Left lobe of liver (tissue), 2 donors: ENCODE results near the gene FTO. TPM values are rescaled to one million over a fixed set of nuclear protein-coding genes. Genes with fewer than 3 reads are reported as not detected.

Source experiments
- ATAC-seq: fragments of 200-7000 bp; cut with Tn5 transposase; one replicate; pipeline ENCODE4 v1.9.1; 2020; ENCODE audit warnings: mild to moderate bottlenecking, moderate library complexity
- DNase-seq: peaks from one replicate; pipeline ENCODE4 v3.0.0-alpha.2; 2020; ENCODE audit warnings: low spot score
- total RNA-seq: library from RNA; stranded (reverse); gene quantifications from one replicate; pipeline ENCODE4 v1.2.1, GENCODE V29; 2021
- donor health status: DM: no; HTN: no; CAD: no; lungs with moderate emphysema.
- donor health status: DM: no; HTN: yes; CAD: no.

The FTO gene
- total RNA-seq, 1 donor from 2014 or later = 29.9 TPM

DNA sequence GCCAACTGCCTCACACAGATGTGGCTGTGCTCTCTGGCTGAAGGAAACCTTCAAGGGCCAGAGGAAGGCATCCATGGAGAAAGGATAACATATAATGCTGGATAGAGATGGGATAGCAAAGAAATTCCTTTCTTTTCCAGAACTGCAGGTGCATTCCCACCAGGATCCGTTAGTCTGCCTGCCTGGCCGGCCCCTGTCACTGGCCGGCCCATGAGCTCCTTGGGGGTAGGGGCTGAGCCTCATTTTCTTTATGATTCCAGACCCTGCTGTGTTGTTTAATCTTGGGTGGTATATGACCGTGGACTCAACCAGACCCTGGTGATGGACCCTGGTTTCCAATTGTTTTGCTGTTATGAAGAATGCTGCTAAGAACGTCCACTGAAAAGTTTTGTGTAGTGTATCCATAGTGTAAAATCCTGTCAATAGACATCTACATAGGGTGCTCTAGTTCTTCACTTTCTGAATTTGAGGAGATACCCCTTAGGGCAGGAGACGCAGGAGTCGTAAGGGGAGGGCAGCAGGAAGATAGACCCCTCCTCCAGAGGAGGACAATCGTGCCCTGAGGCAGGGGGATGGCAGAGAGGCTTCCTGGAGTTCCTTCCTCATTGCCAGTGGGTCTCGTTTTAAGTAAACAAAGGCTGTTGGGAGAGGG lies 489.2 kb downstream of the FTO start:
- ATAC-seq (no peak), DNase-seq (no peak)

DNA sequence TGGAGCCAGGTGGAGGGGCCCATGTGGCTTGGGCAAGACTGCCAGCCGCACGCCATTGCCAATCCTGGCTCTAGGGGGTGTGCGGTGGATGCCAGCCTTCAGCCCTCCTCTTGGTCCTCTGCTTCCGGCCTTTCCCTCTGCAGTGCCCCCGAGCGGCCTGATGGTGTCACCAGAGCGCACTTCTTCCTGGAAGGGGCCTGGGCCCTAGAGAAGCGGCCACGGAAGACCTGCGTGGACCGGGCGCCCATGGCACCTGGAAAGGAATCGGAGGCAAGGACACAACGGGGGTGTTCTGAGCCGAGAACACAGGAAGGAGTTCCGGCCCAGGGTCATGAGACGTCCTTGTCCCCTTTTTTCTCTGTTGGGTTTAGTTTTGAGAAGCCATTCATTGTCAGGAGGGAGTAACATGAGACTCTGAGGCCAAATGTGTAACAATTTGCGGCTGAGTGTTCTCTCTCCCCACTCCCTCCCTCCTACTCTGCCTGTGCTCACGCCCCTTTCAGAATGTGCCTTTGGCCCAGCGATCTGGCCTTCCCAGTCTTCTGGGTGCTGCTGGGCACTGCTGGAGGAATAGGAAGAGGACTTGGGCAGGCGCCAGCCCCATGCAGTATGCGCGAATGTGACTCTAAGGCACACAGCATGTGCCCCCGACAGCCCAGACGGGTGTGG lies 489.8 kb downstream of the FTO start:
- ATAC-seq = peak; percentile 99
- peak; percentile 74 for DNase-seq

DNA sequence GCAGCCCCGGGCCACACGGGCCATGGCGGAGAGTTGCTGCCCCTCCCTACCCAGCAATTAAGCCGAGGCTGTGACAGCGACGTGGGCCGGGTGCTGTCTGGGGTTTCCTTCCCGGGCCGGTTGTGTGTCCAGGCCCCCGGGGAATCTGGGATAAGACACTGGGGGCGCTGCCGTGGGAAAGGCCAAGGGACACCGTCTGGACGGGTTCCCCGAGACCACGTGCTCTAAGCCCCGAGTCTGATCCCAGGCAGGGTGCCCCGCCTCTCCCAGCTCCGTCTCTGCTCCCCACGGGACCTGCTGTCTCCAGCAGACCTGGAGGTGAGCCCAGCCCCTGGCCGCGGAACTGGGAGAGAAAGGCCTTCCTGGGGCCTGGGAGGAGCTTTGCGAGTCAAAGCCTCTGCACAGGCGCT lies 490.4 kb downstream of the FTO start:
- ATAC-seq (no peak), DNase-seq (no peak)

DNA sequence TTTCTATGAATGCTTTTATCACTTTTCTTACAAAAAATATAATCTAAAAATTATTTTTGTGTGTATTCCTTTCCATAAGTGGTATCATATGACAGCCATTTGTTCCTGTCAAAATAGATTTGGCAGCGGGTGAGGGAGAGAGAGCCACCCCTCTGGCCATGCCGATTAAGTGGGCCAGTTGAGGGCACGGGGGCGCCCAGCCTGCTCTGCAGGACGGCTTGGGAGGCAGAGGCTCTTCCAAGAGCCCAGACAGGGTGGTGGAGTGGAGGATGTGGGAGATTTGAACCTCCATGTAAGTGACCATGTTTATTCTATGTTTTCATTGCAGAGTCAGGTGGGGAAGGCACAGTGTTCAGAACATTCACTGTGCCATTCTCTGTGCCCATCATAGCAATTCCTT lies 493.8 kb downstream of the FTO start:
- no peak for ATAC-seq
- no peak for DNase-seq

DNA sequence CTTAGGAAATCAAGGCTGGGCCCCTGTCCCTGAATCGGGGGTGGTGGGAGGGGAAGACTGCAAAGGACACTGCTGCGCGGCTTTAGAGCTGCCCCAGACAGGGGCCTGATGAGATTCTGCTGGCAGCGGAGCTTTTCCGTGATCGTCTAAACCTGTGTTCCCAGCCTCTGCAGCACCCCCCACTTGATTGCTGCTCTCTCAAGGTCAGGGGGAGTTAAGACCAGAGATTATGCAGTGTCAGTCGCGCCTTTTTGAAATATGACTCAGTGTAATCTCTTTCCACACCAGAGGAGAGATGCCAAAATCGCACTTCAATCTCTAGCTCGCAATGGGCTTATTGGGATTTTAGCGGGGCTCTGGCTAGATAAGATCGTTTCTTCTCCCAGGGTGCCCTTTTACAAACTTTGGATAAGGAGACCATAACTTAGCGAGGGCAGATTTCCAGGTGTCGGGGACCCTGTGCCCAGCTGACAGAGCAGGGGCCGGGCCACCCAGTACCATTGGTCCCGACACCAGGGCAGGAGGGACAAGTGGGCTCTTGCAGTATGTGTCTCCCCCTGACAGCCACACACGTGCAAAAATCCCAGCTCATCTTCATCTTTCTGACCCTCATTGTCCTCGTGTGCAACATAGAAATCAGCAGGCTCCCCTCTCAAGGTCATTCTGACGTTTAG lies 495.7 kb downstream of the FTO start:
- ATAC-seq (no peak), DNase-seq (no peak)

DNA sequence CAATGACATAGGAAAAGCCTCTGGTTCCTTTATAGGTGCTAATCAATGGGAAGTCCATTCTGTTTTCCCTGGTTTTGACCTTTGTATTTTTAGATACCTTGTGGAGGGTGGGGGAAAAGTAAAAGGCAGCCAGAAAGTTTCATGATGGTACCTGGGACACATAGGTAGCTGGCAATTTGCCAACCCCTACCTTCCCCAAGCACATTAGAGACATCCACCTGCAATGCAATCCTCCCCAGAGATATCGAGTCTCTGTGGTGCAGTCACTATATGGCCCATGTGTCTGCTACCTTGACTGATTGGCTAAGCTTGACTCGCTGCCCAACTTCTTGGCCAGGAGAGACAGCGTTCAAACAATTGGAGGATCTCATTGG lies 496.2 kb downstream of the FTO start:
- no peak for ATAC-seq

DNA sequence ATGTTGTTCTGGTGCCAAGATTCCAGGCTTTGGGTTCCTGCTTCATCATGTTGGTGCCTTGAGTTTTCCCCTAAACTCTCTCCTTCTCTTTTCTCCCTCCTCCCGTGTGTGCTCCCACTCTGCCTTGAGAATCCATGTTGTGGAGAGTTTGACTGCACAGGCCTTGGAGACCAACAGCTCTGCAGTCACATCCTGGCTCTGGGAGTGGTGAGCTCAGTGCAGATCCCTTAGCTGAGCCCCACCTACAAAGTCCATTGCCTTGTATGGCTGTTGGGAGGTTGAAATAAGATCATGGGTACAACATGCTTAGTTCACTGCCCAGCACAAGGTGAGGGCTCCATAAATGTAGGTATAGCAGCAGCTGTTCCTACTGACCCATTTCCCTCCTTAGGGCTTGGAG lies 496.8 kb downstream of the FTO start:
- no peak for DNase-seq
- no peak for ATAC-seq

More for the DNA sequence above, 496.2 kb downstream of the FTO start:
- DNase-seq = no peak

DNA sequence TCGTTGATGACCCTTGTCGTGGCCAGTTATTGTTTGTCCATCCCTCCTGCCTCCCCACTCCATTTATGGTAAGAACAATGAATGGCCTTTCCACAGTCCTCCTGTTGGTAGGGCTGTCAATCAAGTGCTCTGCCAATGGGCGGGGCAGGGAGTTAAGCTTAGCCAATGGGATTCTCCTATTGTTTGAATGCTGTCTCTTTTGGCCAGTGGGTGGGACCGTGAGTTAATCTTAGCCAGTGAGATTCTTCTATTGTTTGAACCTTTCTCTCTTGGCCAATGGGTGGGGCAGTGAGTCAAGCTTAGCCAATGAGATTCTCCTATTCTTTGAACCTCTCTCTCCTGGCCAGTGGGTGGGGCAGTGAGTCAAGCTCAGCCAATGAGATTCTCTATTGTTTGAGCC lies 497.2 kb downstream of the FTO start:
- DNase-seq (no peak), ATAC-seq (no peak)

Other genes with a start within 250 kb of the FTO start
- 25.7 TPM for gene AKTIP, start 200.9 kb upstream of the FTO start, total RNA-seq
- 1.1 TPM for gene RPGRIP1L, start 297 bp upstream of the FTO start, total RNA-seq